Smooth muscle cell (in vitro differentiated cells): ENCODE measurements around the gene MAP1LC3B. TPM values are rescaled to one million over a fixed set of nuclear protein-coding genes. Genes with fewer than 3 reads are reported as not detected.

Experiments
- DNase-seq: peaks from one replicate; lab custom pipeline; 2025; ENCODE audit not compliant: unreplicated experiment; lab: John Stamatoyannopoulos, UW
- H2AFZ ChIP-seq: fragments of 200-600 bp; sonication (generic); 2 replicates; pipeline ENCODE4 v1.6.0; 2016; ENCODE audit warnings: antibody characterized with exemption, low read depth, mild to moderate bottlenecking
- H3F3A ChIP-seq: fragments of 200-600 bp; sonication (generic); 2 replicates; pipeline ENCODE4 v1.6.0; 2017; ENCODE audit warnings: antibody characterized with exemption, low read depth
- H3K27ac ChIP-seq: fragments of 200-600 bp; sonication (generic); 2 replicates; pipeline ENCODE4 v1.5.1; 2016; ENCODE audit warnings: low read depth, mild to moderate bottlenecking
- H3K27me3 ChIP-seq: fragments of 200-600 bp; sonication (generic); 2 replicates; pipeline ENCODE4 v1.6.1; 2016; ENCODE audit warnings: low read depth, mild to moderate bottlenecking
- H3K36me3 ChIP-seq: fragments of 200-600 bp; sonication (generic); 2 replicates; pipeline ENCODE4 v1.5.1; 2016; ENCODE audit warnings: low read depth
- H3K4me1 ChIP-seq: fragments of 200-600 bp; sonication (generic); 2 replicates; pipeline ENCODE4 v1.5.1; 2016; ENCODE audit warnings: low read depth
- H3K4me2 ChIP-seq: fragments of 200-600 bp; sonication (generic); 2 replicates; pipeline ENCODE4 v1.6.0; 2016; ENCODE audit warnings: mild to moderate bottlenecking
- H3K4me3 ChIP-seq: fragments of 200-600 bp; sonication (generic); 2 replicates; pipeline ENCODE4 v1.5.1; 2016; ENCODE audit warnings: mild to moderate bottlenecking
- H3K79me2 ChIP-seq: fragments of 200-600 bp; sonication (generic); 2 replicates; pipeline ENCODE4 v1.6.0; 2016; ENCODE audit warnings: low read depth, mild to moderate bottlenecking
- H3K9ac ChIP-seq: fragments of 200-600 bp; sonication (generic); 2 replicates; pipeline ENCODE4 v1.6.0; 2016; ENCODE audit warnings: low read depth
- H3K9me3 ChIP-seq: fragments of 200-600 bp; sonication (generic); replicated peaks from 2 replicates; pipeline ENCODE4 v1.5.1; 2016; ENCODE audit warnings: low read depth
- H4K20me1 ChIP-seq: fragments of 200-600 bp; sonication (generic); 2 replicates; pipeline ENCODE4 v1.6.0; 2016; ENCODE audit warnings: low read depth
- WGBS: methylation state at CpG from one replicate; pipeline ENCODE4 v1.1.7; 2016; ENCODE audit warnings: low lambda C conversion rate; 5-methylcytosine and 5-hydroxymethylcytosine counted together
- polyA plus RNA-seq: library from polyadenylated mRNA; unstranded; fragments of >200 nt; fragmentation: Nextera tagmentation; extraction: Ambion mirVana; gene quantifications from 2 replicates; pipeline ENCODE4 v1.2.1, GENCODE V29; 2016
- total RNA-seq: library from RNA; depleted of rRNA; stranded (reverse); fragments of >200 nt; gene quantifications from 2 replicates; pipeline ENCODE4 v1.2.3, GENCODE V29; 2014
- TF ChIP-seq, protein P1 (sequence below): fragments of 200-600 bp; sonication (generic); IDR thresholded peaks from 2 replicates; pipeline ENCODE4 v1.5.1; 2017; ENCODE audit warnings: borderline replicate concordance, mild to moderate bottlenecking, antibody characterized with exemption; ENCODE audit not compliant: insufficient read depth, poor library complexity, severe bottlenecking

MAP1LC3B gene
- total and polyA plus RNA-seq, 2 experiments from 2014 or later: 77.5 to 107 TPM

DNA sequence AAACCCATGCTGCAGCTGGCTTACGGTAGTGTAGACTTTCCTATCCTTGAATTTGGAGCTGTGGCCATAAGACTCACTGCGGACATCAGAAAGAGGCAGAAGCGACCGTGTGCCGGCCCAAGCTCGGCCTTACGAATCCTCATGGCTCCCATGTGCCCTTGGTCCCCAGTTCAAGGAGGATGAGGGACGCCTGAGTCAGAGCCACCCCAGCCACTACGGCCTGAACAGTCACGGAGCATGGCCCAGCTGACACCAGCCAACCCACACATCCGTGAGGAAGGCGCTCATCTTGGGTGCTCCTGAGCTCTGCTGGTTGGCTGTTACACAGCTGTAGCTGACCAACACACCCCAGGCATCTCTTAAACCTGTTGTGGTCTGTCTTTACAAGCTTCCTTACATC is 56.7 kb downstream of the MAP1LC3B start:
- Histone ChIP-seq H3K9me3 (no peaks in the 10 kb centered on the region), H3K27ac (no peak overlapping the region), H4K20me1 (peaks cover 59% of the 10 kb centered on the region), H3K36me3 (no peaks in the 10 kb centered on the region), H3K4me2 (no peak overlapping the region), H3K9ac (no peak overlapping the region), H3K4me1 (no peaks in the 10 kb centered on the region), H3K4me3 (no peak overlapping the region), H3F3A (peaks cover 9% of the 10 kb centered on the region), H3K79me2 (peaks cover 8% of the 10 kb centered on the region), H2AFZ (no peak overlapping the region), H3K27me3 (no peaks in the 10 kb centered on the region)
- no peak for DNase-seq
- 96% methylated on average over 12 of the region's 12 CpGs for WGBS
- TF ChIP-seq, protein P1, sequence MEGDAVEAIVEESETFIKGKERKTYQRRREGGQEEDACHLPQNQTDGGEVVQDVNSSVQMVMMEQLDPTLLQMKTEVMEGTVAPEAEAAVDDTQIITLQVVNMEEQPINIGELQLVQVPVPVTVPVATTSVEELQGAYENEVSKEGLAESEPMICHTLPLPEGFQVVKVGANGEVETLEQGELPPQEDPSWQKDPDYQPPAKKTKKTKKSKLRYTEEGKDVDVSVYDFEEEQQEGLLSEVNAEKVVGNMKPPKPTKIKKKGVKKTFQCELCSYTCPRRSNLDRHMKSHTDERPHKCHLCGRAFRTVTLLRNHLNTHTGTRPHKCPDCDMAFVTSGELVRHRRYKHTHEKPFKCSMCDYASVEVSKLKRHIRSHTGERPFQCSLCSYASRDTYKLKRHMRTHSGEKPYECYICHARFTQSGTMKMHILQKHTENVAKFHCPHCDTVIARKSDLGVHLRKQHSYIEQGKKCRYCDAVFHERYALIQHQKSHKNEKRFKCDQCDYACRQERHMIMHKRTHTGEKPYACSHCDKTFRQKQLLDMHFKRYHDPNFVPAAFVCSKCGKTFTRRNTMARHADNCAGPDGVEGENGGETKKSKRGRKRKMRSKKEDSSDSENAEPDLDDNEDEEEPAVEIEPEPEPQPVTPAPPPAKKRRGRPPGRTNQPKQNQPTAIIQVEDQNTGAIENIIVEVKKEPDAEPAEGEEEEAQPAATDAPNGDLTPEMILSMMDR: no peak

DNA sequence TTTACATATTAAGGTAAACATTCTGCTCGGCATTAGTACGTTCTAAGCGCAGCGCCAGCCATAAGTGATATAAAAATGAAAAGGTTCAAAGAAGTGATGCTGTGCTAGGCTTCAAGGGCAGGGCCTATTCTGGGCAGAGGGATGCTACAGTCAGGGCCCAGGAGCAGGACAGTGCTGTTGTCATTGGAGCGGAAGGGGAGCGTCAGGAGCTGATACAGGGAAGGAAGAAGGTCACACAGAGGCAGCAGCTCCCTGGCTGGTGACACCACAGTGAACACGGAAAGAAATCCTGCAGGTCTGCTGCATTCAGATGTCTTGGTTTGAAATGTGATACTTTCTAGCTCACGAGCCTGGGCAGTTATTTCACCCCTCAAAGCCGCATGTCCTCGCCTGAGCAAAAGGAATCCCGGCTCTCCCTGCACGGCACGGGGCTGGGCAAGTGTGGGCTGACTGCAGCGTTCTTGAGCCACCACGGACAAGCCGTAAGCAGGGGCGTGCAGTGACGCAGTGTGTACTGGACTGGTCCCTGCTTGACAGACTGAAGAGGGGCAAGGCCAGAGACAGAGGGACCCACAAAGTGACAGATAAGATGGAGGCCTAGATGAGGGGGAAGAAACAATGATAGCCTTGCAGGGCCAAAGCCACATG is 59.6 kb downstream of the MAP1LC3B start:
- 88% methylated on average over 18 of the region's 18 CpGs for WGBS
- Histone ChIP-seq H2AFZ (no peak overlapping the region), H3K79me2 (peaks cover 16% of the 10 kb centered on the region), H3K4me2 (no peak overlapping the region), H3K9ac (no peak overlapping the region), H3K36me3 (no peaks in the 10 kb centered on the region), H3F3A (peaks cover 7% of the 10 kb centered on the region), H3K4me3 (no peak overlapping the region), H3K4me1 (no peaks in the 10 kb centered on the region), H3K27me3 (no peaks in the 10 kb centered on the region), H3K27ac (no peak overlapping the region), H3K9me3 (no peaks in the 10 kb centered on the region), H4K20me1 (peaks cover 74% of the 10 kb centered on the region)
- DNase-seq: no peak
- TF ChIP-seq, protein P1: no peak

DNA sequence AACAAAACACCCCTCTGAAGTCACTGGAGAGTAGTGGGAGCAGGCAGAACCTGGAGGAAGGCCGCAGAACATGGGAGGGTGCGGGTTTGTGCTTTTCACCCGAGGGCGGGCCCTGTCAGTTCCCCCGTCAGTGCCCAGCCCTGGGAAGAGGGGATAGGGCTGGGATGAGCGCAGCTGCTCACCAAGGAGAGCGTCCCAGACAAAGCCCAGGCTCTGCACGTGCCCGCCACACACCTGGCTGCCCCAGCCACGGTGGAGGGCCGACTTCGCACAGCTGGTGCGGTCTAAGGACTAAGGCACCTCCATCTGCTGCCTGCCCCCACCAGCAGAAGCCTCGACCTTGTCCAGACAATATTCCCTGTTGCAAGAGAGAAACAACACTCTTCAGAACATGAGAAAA is 61.2 kb downstream of the MAP1LC3B start:
- Histone ChIP-seq H3K27ac (no peak overlapping the region), H3K4me1 (no peaks in the 10 kb centered on the region)

More for the DNA sequence above, 61.2 kb downstream of the MAP1LC3B start:
- Histone ChIP-seq H3K9me3 (no peaks in the 10 kb centered on the region), H3K9ac (no peak overlapping the region), H2AFZ (no peak overlapping the region), H4K20me1 (peaks cover 75% of the 10 kb centered on the region), H3K36me3 (no peaks in the 10 kb centered on the region), H3K4me2 (no peak overlapping the region), H3K79me2 (peaks cover 16% of the 10 kb centered on the region), H3K4me3 (no peak overlapping the region), H3F3A (peaks cover 5% of the 10 kb centered on the region), H3K27me3 (no peaks in the 10 kb centered on the region)
- TF ChIP-seq, protein P1: no peak
- DNase-seq: no peak
- 93% methylated on average over 14 of the region's 14 CpGs for WGBS

Other genes with a start within 250 kb of the MAP1LC3B start
- gene C16orf95, start 74.9 kb upstream of the MAP1LC3B start, total RNA-seq: 1.9 and 7.7 TPM in 2 replicates
- gene C16orf95, start 74.9 kb upstream of the MAP1LC3B start, polyA plus RNA-seq: 8.0 and 8.2 TPM in 2 replicates
- 9.3 and 25.6 TPM in 2 replicates for gene FBXO31, start 8.6 kb upstream of the MAP1LC3B start, total RNA-seq
- 13.9 and 23.0 TPM in 2 replicates for gene FBXO31, start 8.6 kb upstream of the MAP1LC3B start, polyA plus RNA-seq
- 8.3 and 8.5 TPM in 2 replicates for gene ZCCHC14, start 100.7 kb downstream of the MAP1LC3B start, total RNA-seq
- 4.6 and 4.8 TPM in 2 replicates for gene ZCCHC14, start 100.7 kb downstream of the MAP1LC3B start, polyA plus RNA-seq
- 2.4 and 4.9 TPM in 2 replicates for gene JPH3, start 210.2 kb downstream of the MAP1LC3B start, total RNA-seq
- gene JPH3, start 210.2 kb downstream of the MAP1LC3B start, polyA plus RNA-seq: 2.1 and 4.3 TPM in 2 replicates